ENCODE measurements around the gene NPRL2.

NPRL2 gene

DNA sequence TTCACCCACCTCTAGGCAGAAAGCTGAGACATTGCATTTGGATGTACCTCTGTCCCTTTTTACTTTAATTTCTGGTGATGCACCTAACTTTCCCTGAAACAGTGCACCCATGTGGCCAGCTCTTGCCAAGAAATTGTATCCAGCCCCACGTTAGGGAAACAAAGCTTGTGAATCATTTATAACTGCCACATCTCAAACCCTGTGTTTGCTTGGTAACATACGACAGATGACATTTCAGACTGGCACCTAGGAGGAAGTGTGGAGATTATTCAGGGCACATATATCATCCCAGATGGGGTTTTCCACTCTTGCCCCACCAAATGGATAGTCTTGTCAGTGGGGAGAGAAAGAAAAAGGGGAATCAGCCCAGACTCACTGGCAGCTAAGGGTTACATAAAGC lies 2.2 kb upstream of the NPRL2 start:
- Histone ChIP-seq H3K9ac (ENCODE audit: low read length) (peak overlapping the region; percentile 61), H3K4me1 (ENCODE audit: control insufficient read depth, insufficient read depth, low read depth, low read length) (peaks cover 55% of the 10 kb centered on the region), H3K23ac (ENCODE audit: low read length in 2 of 2) (no peak overlapping the region), H4K91ac (ENCODE audit: low read length) (no peak overlapping the region), H2BK120ac (ENCODE audit: low read depth, low read length) (no peak overlapping the region), H2AK5ac (ENCODE audit: low read length, severe bottlenecking) (no peak overlapping the region), H2BK12ac (ENCODE audit: low read length in 2 of 2) (no peak overlapping the region), H4K8ac (ENCODE audit: low read length) (no peak overlapping the region), H2BK5ac (ENCODE audit: low read depth, low read length, poor library complexity, severe bottlenecking) (no peak overlapping the region), H2AFZ (ENCODE audit: low read depth, low read length) (no peak overlapping the region), H3K27ac (ENCODE audit: low read length, poor library complexity, severe bottlenecking) (peak overlapping the region; percentile 24), H2BK15ac (ENCODE audit: low read depth, poor library complexity, severe bottlenecking) (no peak overlapping the region), H3K14ac (ENCODE audit: low read length in 2 of 2) (no peak overlapping the region), H3K79me1 (replicated peaks; ENCODE audit: low read length, poor library complexity, severe bottlenecking) (peaks cover 43% of the 10 kb centered on the region), H3K4ac (ENCODE audit: low read depth in 1 of 2, low read length in 2 of 2) (no peak overlapping the region), H3K36me3 (ENCODE audit: control insufficient read depth in 1 of 2, insufficient read depth in 2 of 2, low read depth in 1 of 2, low read length in 2 of 2) (peaks cover 62 to 66% of the 10 kb centered on the region in 2 experiments), H3K18ac (ENCODE audit: low read depth in 1 of 2, low read length in 2 of 2) (no peak overlapping the region), H3K4me2 (ENCODE audit: low read length, poor library complexity, severe bottlenecking) (no peak overlapping the region), H3K9me3 (ENCODE audit: control insufficient read depth, low read length) (no peaks in the 10 kb centered on the region), H3K4me3 (ENCODE audit: insufficient read depth in 1 of 2, low read depth in 1 of 2, low read length in 2 of 2) (no peak overlapping the region), H3K27me3 (ENCODE audit: control insufficient read depth in 1 of 2, insufficient read depth in 1 of 2, low read length in 2 of 2) (no peaks in the 10 kb centered on the region)
- peak; percentile 47 for DNase-seq
- WGBS: 86% methylated on average over 1 of the region's 2 CpGs

DNA sequence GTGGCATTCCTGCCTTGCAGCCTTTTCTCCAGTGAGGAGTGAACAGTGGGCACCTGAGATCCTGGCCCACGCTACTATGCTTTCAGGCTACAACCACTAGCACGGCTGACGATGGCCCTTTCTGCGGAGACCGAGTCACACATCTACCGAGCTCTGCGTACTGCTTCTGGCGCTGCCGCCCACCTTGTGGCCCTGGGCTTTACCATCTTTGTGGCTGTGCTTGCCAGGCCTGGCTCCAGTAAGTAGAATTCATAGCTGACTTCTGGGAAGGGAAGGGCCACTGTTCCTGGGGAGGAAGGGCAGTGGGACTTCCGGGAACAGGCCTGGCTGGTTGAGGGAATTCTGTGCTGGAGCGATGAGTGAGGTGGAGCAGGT lies 735 bp upstream of the NPRL2 start:
- H3K27me3 ChIP-seq (ENCODE audit: control insufficient read depth in 1 of 2, insufficient read depth in 1 of 2, low read length in 2 of 2): no peaks in the 10 kb centered on the region
- no peak overlapping the region for H2BK15ac ChIP-seq (ENCODE audit: low read depth, poor library complexity, severe bottlenecking)
- no peak for DNase-seq
- H3K23ac ChIP-seq (ENCODE audit: low read length in 2 of 2): no peak overlapping the region
- no peak overlapping the region for H3K4ac ChIP-seq (ENCODE audit: low read depth in 1 of 2, low read length in 2 of 2)
- peak overlapping the region; percentile 90 for H3K9ac ChIP-seq (ENCODE audit: low read length)
- peak overlapping the region; percentile 87 to 96 for H3K4me3 ChIP-seq (ENCODE audit: insufficient read depth in 1 of 2, low read depth in 1 of 2, low read length in 2 of 2)
- 87% methylated on average over 11 of the region's 11 CpGs for WGBS
- no peak overlapping the region for H2BK12ac ChIP-seq (ENCODE audit: low read length in 2 of 2)
- no peaks in the 10 kb centered on the region for H3K9me3 ChIP-seq (ENCODE audit: control insufficient read depth, low read length)
- peaks cover 56 to 57% of the 10 kb centered on the region in 2 experiments for H3K36me3 ChIP-seq (ENCODE audit: control insufficient read depth in 1 of 2, insufficient read depth in 2 of 2, low read depth in 1 of 2, low read length in 2 of 2)
- H2AFZ ChIP-seq (ENCODE audit: low read depth, low read length): no peak overlapping the region
- peak overlapping the region; percentile 27 for H2AK5ac ChIP-seq (ENCODE audit: low read length, severe bottlenecking)
- H2BK5ac ChIP-seq (ENCODE audit: low read depth, low read length, poor library complexity, severe bottlenecking): no peak overlapping the region
- H3K79me1 ChIP-seq (replicated peaks; ENCODE audit: low read length, poor library complexity, severe bottlenecking): peaks cover 43% of the 10 kb centered on the region
- H3K18ac ChIP-seq (ENCODE audit: low read depth in 1 of 2, low read length in 2 of 2): no peak overlapping the region
- H4K91ac ChIP-seq (ENCODE audit: low read length): peak overlapping the region; percentile 21
- H3K14ac ChIP-seq (ENCODE audit: low read length in 2 of 2): no peak overlapping the region
- H3K4me1 ChIP-seq (ENCODE audit: control insufficient read depth, insufficient read depth, low read depth, low read length): peaks cover 42% of the 10 kb centered on the region
- no peak overlapping the region for H3K27ac ChIP-seq (ENCODE audit: low read length, poor library complexity, severe bottlenecking)
- peak overlapping the region; percentile 15 for H4K8ac ChIP-seq (ENCODE audit: low read length)
- peak overlapping the region; percentile 66 for H3K4me2 ChIP-seq (ENCODE audit: low read length, poor library complexity, severe bottlenecking)
- H2BK120ac ChIP-seq (ENCODE audit: low read depth, low read length): no peak overlapping the region

DNA sequence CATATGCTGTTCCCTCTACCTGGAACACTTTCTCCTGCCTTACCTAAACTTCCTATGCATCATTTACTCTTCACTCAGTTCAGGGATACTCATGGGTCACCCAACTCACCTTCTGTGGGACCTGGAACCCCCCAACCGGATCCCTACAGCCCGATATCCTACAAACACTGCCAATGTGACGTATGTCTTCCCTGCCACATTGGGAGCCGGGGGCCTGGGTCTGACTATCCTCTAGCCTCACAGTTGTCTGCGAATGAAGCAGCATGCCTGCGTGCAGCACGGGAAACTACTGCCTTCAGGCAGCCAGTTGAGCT lies 405 bp downstream of the NPRL2 start:
- DNase-seq: no peak
- no peak overlapping the region for H2BK12ac ChIP-seq (ENCODE audit: low read length in 2 of 2)
- H3K9me3 ChIP-seq (ENCODE audit: control insufficient read depth, low read length): no peaks in the 10 kb centered on the region
- peak overlapping the region; percentile 12 to 14 for H3K18ac ChIP-seq (ENCODE audit: low read depth in 1 of 2, low read length in 2 of 2)
- no peak overlapping the region for H2BK120ac ChIP-seq (ENCODE audit: low read depth, low read length)
- H2AFZ ChIP-seq (ENCODE audit: low read depth, low read length): peak overlapping the region; percentile 7
- no peaks in the 10 kb centered on the region for H3K27me3 ChIP-seq (ENCODE audit: control insufficient read depth in 1 of 2, insufficient read depth in 1 of 2, low read length in 2 of 2)
- peaks cover 38% of the 10 kb centered on the region for H3K4me1 ChIP-seq (ENCODE audit: control insufficient read depth, insufficient read depth, low read depth, low read length)
- H3K36me3 ChIP-seq (ENCODE audit: control insufficient read depth in 1 of 2, insufficient read depth in 2 of 2, low read depth in 1 of 2, low read length in 2 of 2): peaks cover 44 to 46% of the 10 kb centered on the region in 2 experiments
- H3K9ac ChIP-seq (ENCODE audit: low read length): peak overlapping the region; percentile 90
- 32% methylated on average over 7 of the region's 7 CpGs for WGBS
- peak overlapping the region; percentile 72 for H3K4me2 ChIP-seq (ENCODE audit: low read length, poor library complexity, severe bottlenecking)
- H3K27ac ChIP-seq (ENCODE audit: low read length, poor library complexity, severe bottlenecking): no peak overlapping the region
- no peak overlapping the region for H2BK15ac ChIP-seq (ENCODE audit: low read depth, poor library complexity, severe bottlenecking)
- H4K8ac ChIP-seq (ENCODE audit: low read length): peak overlapping the region; percentile 54
- H3K4me3 ChIP-seq (ENCODE audit: insufficient read depth in 1 of 2, low read depth in 1 of 2, low read length in 2 of 2): peak overlapping the region; percentile 87 to 96
- no peak overlapping the region for H2BK5ac ChIP-seq (ENCODE audit: low read depth, low read length, poor library complexity, severe bottlenecking)
- H3K23ac ChIP-seq (ENCODE audit: low read length in 2 of 2): no peak overlapping the region
- no peak overlapping the region for H4K91ac ChIP-seq (ENCODE audit: low read length)
- peak overlapping the region; percentile 27 for H2AK5ac ChIP-seq (ENCODE audit: low read length, severe bottlenecking)
- H3K14ac ChIP-seq (ENCODE audit: low read length in 2 of 2): peak overlapping the region in 1 of 2 experiments; percentile 22
- peaks cover 41% of the 10 kb centered on the region for H3K79me1 ChIP-seq (replicated peaks; ENCODE audit: low read length, poor library complexity, severe bottlenecking)
- peak overlapping the region in 1 of 2 experiments; percentile 60 for H3K4ac ChIP-seq (ENCODE audit: low read depth in 1 of 2, low read length in 2 of 2)

DNA sequence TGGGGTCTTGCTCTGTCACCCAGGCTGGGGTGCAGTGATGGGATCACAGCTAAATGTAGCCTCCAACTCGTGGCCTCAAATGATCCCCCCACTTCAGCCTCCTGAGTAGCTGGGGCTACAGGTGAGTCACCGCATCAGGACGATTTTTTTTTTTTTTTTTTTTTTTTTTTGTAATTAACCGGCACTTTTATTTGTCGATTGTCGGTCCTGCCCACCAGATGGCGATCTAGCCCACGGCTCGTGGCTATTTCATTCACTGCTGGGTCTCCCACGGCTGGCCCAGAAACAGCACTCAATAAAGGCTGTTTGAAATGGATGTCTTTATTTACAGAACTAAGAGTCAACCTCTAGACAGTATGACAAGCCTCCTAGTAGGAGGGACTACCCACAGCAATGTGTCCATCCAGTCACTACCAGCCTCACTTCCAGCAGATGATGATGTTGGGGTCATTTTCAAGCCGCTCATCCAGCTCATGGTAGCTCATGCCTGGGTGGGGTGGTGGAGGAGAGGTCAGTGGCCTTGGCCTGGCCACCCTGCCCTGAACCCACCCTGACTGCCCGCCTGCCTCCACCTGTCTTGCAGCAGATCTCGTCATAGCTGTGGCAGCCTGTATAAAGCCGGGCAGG lies 3.3 kb downstream of the NPRL2 start:
- peaks cover 26% of the 10 kb centered on the region for H3K79me1 ChIP-seq (replicated peaks; ENCODE audit: low read length, poor library complexity, severe bottlenecking)

More for the DNA sequence above, 3.3 kb downstream of the NPRL2 start:
- Histone ChIP-seq H3K4me2 (ENCODE audit: low read length, poor library complexity, severe bottlenecking) (no peak overlapping the region), H2BK120ac (ENCODE audit: low read depth, low read length) (no peak overlapping the region), H2BK5ac (ENCODE audit: low read depth, low read length, poor library complexity, severe bottlenecking) (no peak overlapping the region), H3K4me1 (ENCODE audit: control insufficient read depth, insufficient read depth, low read depth, low read length) (peaks cover 36% of the 10 kb centered on the region), H2BK12ac (ENCODE audit: low read length in 2 of 2) (no peak overlapping the region), H3K23ac (ENCODE audit: low read length in 2 of 2) (no peak overlapping the region), H3K4me3 (ENCODE audit: insufficient read depth in 1 of 2, low read depth in 1 of 2, low read length in 2 of 2) (no peak overlapping the region), H3K27ac (ENCODE audit: low read length, poor library complexity, severe bottlenecking) (no peak overlapping the region), H4K91ac (ENCODE audit: low read length) (no peak overlapping the region), H3K18ac (ENCODE audit: low read depth in 1 of 2, low read length in 2 of 2) (no peak overlapping the region), H2AFZ (ENCODE audit: low read depth, low read length) (no peak overlapping the region), H3K4ac (ENCODE audit: low read depth in 1 of 2, low read length in 2 of 2) (no peak overlapping the region), H3K27me3 (ENCODE audit: control insufficient read depth in 1 of 2, insufficient read depth in 1 of 2, low read length in 2 of 2) (no peaks in the 10 kb centered on the region), H4K8ac (ENCODE audit: low read length) (peak overlapping the region; percentile 50), H3K9me3 (ENCODE audit: control insufficient read depth, low read length) (no peaks in the 10 kb centered on the region), H2BK15ac (ENCODE audit: low read depth, poor library complexity, severe bottlenecking) (no peak overlapping the region), H2AK5ac (ENCODE audit: low read length, severe bottlenecking) (no peak overlapping the region), H3K14ac (ENCODE audit: low read length in 2 of 2) (no peak overlapping the region), H3K9ac (ENCODE audit: low read length) (no peak overlapping the region), H3K36me3 (ENCODE audit: control insufficient read depth in 1 of 2, insufficient read depth in 2 of 2, low read depth in 1 of 2, low read length in 2 of 2) (peaks cover 20 to 22% of the 10 kb centered on the region in 2 experiments)
- peak; percentile 83 for DNase-seq
- 34% methylated on average over 12 of the region's 14 CpGs for WGBS
